Measurements from ENCODE around the gene CANX.
"Not testable (repeated sequence)": the region's sequence is repeated elsewhere in the genome, so short reads cannot be mapped to it uniquely, and the experiment has no call there.

CANX gene

DNA sequence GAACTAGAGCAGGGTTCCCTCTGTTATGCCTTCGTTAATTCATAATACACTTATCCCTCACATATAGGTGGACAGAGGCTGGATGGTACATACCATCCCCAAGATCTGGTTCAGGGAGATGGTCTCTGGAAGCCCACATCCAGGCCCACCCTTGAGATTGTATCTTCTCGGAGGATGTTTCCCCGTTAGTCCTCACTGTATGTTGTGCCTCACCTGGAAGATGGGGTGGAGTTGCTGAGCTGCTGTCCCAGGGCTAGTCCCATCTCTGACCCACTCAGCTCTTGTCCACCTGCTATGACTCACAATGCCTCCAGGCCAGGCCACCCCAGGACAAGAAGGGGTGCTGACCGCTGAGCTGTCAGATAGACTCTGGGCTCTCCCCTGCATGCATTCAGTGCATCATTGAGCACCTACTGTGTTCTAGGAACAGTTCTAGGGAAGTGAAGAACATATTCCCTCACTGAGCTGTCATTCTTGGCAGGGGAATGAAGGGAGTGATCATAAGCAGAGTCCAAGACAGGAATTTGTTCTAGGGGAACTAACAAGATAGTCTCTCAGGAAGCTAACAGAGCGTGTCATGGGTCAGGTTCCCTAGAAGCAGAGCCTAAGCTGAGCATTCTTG, 17.9 kb upstream of the CANX start, which contains the start of gene CBY3:
CBY3 (minus strand) TSS at position 255 of the 622 bp plus-strand sequence; CDS start at position 139, 116 bp downstream.
- Histone ChIP-seq H3K79me1 (replicated peaks; ENCODE audit: low read length, poor library complexity, severe bottlenecking) (peaks cover 15% of the 10 kb centered on the region), H3K23ac (ENCODE audit: low read length in 2 of 2) (no peak within 1 kb of the TSS), H2AK5ac (ENCODE audit: low read length, severe bottlenecking) (no peak within 1 kb of the TSS), H3K36me3 (ENCODE audit: control insufficient read depth in 1 of 2, insufficient read depth in 2 of 2, low read depth in 1 of 2, low read length in 2 of 2) (no peaks in the 10 kb centered on the region), H3K9ac (ENCODE audit: low read length) (no peak within 1 kb of the TSS), H3K4me3 (ENCODE audit: insufficient read depth in 1 of 2, low read depth in 1 of 2, low read length in 2 of 2) (no peak within 1 kb of the TSS), H2BK5ac (ENCODE audit: low read depth, low read length, poor library complexity, severe bottlenecking) (no peak within 1 kb of the TSS), H3K4me1 (ENCODE audit: control insufficient read depth, insufficient read depth, low read depth, low read length) (peaks cover 23% of the 10 kb centered on the region), H2BK12ac (ENCODE audit: low read length in 2 of 2) (no peak within 1 kb of the TSS), H3K27ac (ENCODE audit: low read length, poor library complexity, severe bottlenecking) (no peak within 1 kb of the TSS), H3K9me3 (ENCODE audit: control insufficient read depth, low read length) (no peaks in the 10 kb centered on the region), H3K4ac (ENCODE audit: low read depth in 1 of 2, low read length in 2 of 2) (no peak within 1 kb of the TSS), H3K4me2 (ENCODE audit: low read length, poor library complexity, severe bottlenecking) (no peak within 1 kb of the TSS), H4K8ac (ENCODE audit: low read length) (no peak within 1 kb of the TSS), H3K27me3 (ENCODE audit: control insufficient read depth in 1 of 2, insufficient read depth in 1 of 2, low read length in 2 of 2) (no peaks in the 10 kb centered on the region), H3K18ac (ENCODE audit: low read depth in 1 of 2, low read length in 2 of 2) (no peak within 1 kb of the TSS), H2BK120ac (ENCODE audit: low read depth, low read length) (no peak within 1 kb of the TSS), H4K91ac (ENCODE audit: low read length) (no peak within 1 kb of the TSS), H2BK15ac (ENCODE audit: low read depth, poor library complexity, severe bottlenecking) (no peak within 1 kb of the TSS), H3K14ac (ENCODE audit: low read length in 2 of 2) (no peak within 1 kb of the TSS), H2AFZ (ENCODE audit: low read depth, low read length) (no peak within 1 kb of the TSS)
- no peak for DNase-seq
- 90% methylated on average over 5 of the region's 5 CpGs for WGBS

GRCh38 chr5:179689212-179689611, 9.6 kb upstream of the CANX start:
- H2BK15ac ChIP-seq (ENCODE audit: low read depth, poor library complexity, severe bottlenecking); H3K18ac ChIP-seq (ENCODE audit: low read depth in 1 of 2, low read length in 2 of 2); H3K4ac ChIP-seq (ENCODE audit: low read depth in 1 of 2, low read length in 2 of 2); H2AFZ ChIP-seq (ENCODE audit: low read depth, low read length); H3K23ac ChIP-seq (ENCODE audit: low read length in 2 of 2); H2BK5ac ChIP-seq (ENCODE audit: low read depth, low read length, poor library complexity, severe bottlenecking); H3K27me3 ChIP-seq (ENCODE audit: control insufficient read depth in 1 of 2, insufficient read depth in 1 of 2, low read length in 2 of 2); DNase-seq; H3K4me1 ChIP-seq (ENCODE audit: control insufficient read depth, insufficient read depth, low read depth, low read length); H2AK5ac ChIP-seq (ENCODE audit: low read length, severe bottlenecking); H2BK120ac ChIP-seq (ENCODE audit: low read depth, low read length); H3K14ac ChIP-seq (ENCODE audit: low read length in 2 of 2); H3K4me2 ChIP-seq (ENCODE audit: low read length, poor library complexity, severe bottlenecking); H3K9ac ChIP-seq (ENCODE audit: low read length); H3K79me1 ChIP-seq (replicated peaks; ENCODE audit: low read length, poor library complexity, severe bottlenecking); H3K9me3 ChIP-seq (ENCODE audit: control insufficient read depth, low read length); H2BK12ac ChIP-seq (ENCODE audit: low read length in 2 of 2); H3K4me3 ChIP-seq (ENCODE audit: insufficient read depth in 1 of 2, low read depth in 1 of 2, low read length in 2 of 2); H3K36me3 ChIP-seq (ENCODE audit: control insufficient read depth in 1 of 2, insufficient read depth in 2 of 2, low read depth in 1 of 2, low read length in 2 of 2); H4K8ac ChIP-seq (ENCODE audit: low read length); H4K91ac ChIP-seq (ENCODE audit: low read length); H3K27ac ChIP-seq (ENCODE audit: low read length, poor library complexity, severe bottlenecking): not testable (repeated sequence)
- 86% methylated on average over 6 of the region's 9 CpGs for WGBS

- Histone ChIP-seq H3K27me3 (ENCODE audit: control insufficient read depth in 1 of 2, insufficient read depth in 1 of 2, low read length in 2 of 2) (no peaks in the 10 kb centered on the region), H3K23ac (ENCODE audit: low read length in 2 of 2) (no peak overlapping the region), H3K4ac (ENCODE audit: low read depth in 1 of 2, low read length in 2 of 2) (no peak overlapping the region), H3K9ac (ENCODE audit: low read length) (no peak overlapping the region), H3K14ac (ENCODE audit: low read length in 2 of 2) (no peak overlapping the region), H3K18ac (ENCODE audit: low read depth in 1 of 2, low read length in 2 of 2) (no peak overlapping the region), H2BK12ac (ENCODE audit: low read length in 2 of 2) (no peak overlapping the region), H3K4me2 (ENCODE audit: low read length, poor library complexity, severe bottlenecking) (no peak overlapping the region), H3K9me3 (ENCODE audit: control insufficient read depth, low read length) (no peaks in the 10 kb centered on the region), H4K8ac (ENCODE audit: low read length) (no peak overlapping the region), H3K36me3 (ENCODE audit: control insufficient read depth in 1 of 2, insufficient read depth in 2 of 2, low read depth in 1 of 2, low read length in 2 of 2) (no peaks in the 10 kb centered on the region), H3K4me3 (ENCODE audit: insufficient read depth in 1 of 2, low read depth in 1 of 2, low read length in 2 of 2) (no peak overlapping the region), H3K79me1 (replicated peaks; ENCODE audit: low read length, poor library complexity, severe bottlenecking) (peaks cover 3% of the 10 kb centered on the region), H2BK120ac (ENCODE audit: low read depth, low read length) (no peak overlapping the region), H2BK5ac (ENCODE audit: low read depth, low read length, poor library complexity, severe bottlenecking) (no peak overlapping the region), H2AFZ (ENCODE audit: low read depth, low read length) (no peak overlapping the region), H3K4me1 (ENCODE audit: control insufficient read depth, insufficient read depth, low read depth, low read length) (no peaks in the 10 kb centered on the region), H2BK15ac (ENCODE audit: low read depth, poor library complexity, severe bottlenecking) (no peak overlapping the region), H3K27ac (ENCODE audit: low read length, poor library complexity, severe bottlenecking) (no peak overlapping the region), H2AK5ac (ENCODE audit: low read length, severe bottlenecking) (no peak overlapping the region), H4K91ac (ENCODE audit: low read length) (no peak overlapping the region)
- DNase-seq = no peak
- 87% methylated on average over 5 of the region's 6 CpGs for WGBS
Measured at GRCh38 chr5:179694561-179694960, 4.2 kb upstream of the CANX start.

DNA sequence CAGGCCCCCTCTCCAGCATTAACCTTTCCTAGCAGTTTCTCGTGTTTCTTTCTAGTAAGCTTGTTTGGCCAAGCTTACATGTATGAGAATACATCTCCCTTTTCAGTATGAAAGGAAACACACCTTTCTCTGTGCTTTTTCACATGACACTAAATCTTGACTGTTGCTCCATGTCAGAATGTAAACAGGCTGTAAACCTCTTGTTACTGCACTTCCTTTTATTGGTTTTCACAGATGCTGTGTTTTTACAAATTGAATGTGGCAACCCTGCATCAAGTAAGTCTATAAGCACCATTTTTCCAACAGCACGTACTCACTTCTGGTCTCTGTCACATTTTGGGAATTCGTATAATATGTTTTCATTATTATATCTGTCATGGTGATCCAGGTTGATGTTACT, 2.2 kb upstream of the CANX start:
- H3K9ac ChIP-seq (ENCODE audit: low read length) = no peak overlapping the region
- H2BK12ac ChIP-seq (ENCODE audit: low read length in 2 of 2) = no peak overlapping the region
- peaks cover 5% of the 10 kb centered on the region for H3K4me1 ChIP-seq (ENCODE audit: control insufficient read depth, insufficient read depth, low read depth, low read length)
- H3K14ac ChIP-seq (ENCODE audit: low read length in 2 of 2) = no peak overlapping the region
- no peak overlapping the region for H3K4ac ChIP-seq (ENCODE audit: low read depth in 1 of 2, low read length in 2 of 2)
- no peak overlapping the region for H4K91ac ChIP-seq (ENCODE audit: low read length)
- H3K18ac ChIP-seq (ENCODE audit: low read depth in 1 of 2, low read length in 2 of 2) = no peak overlapping the region
- H3K36me3 ChIP-seq (ENCODE audit: control insufficient read depth in 1 of 2, insufficient read depth in 2 of 2, low read depth in 1 of 2, low read length in 2 of 2) = peaks cover 3 to 4% of the 10 kb centered on the region in 2 experiments
- no peak overlapping the region for H2BK5ac ChIP-seq (ENCODE audit: low read depth, low read length, poor library complexity, severe bottlenecking)
- DNase-seq = peak; percentile 44
- H3K9me3 ChIP-seq (ENCODE audit: control insufficient read depth, low read length) = no peaks in the 10 kb centered on the region
- no peak overlapping the region for H2BK15ac ChIP-seq (ENCODE audit: low read depth, poor library complexity, severe bottlenecking)
- H3K4me3 ChIP-seq (ENCODE audit: insufficient read depth in 1 of 2, low read depth in 1 of 2, low read length in 2 of 2) = no peak overlapping the region
- no peak overlapping the region for H3K27ac ChIP-seq (ENCODE audit: low read length, poor library complexity, severe bottlenecking)
- no peak overlapping the region for H4K8ac ChIP-seq (ENCODE audit: low read length)
- whole genome bisulfite sequencing = 78% methylated on average over 1 of the region's 3 CpGs
- H3K23ac ChIP-seq (ENCODE audit: low read length in 2 of 2) = no peak overlapping the region
- peaks cover 3% of the 10 kb centered on the region for H3K79me1 ChIP-seq (replicated peaks; ENCODE audit: low read length, poor library complexity, severe bottlenecking)
- no peak overlapping the region for H2AK5ac ChIP-seq (ENCODE audit: low read length, severe bottlenecking)
- H3K27me3 ChIP-seq (ENCODE audit: control insufficient read depth in 1 of 2, insufficient read depth in 1 of 2, low read length in 2 of 2) = no peaks in the 10 kb centered on the region
- no peak overlapping the region for H2AFZ ChIP-seq (ENCODE audit: low read depth, low read length)
- no peak overlapping the region for H2BK120ac ChIP-seq (ENCODE audit: low read depth, low read length)
- H3K4me2 ChIP-seq (ENCODE audit: low read length, poor library complexity, severe bottlenecking) = no peak overlapping the region
